LHCN-M2 (cell line): ENCODE measurements around the gene PI4K2B. TPM values are rescaled to one million over a fixed set of nuclear protein-coding genes. Genes with fewer than 3 reads are reported as not detected.
"Not testable (repeated sequence)": the region's sequence is repeated elsewhere in the genome, so short reads cannot be mapped to it uniquely, and the experiment has no call there.

Experiments
- DNase-seq: peaks from one replicate; pipeline ENCODE4 v3.0.0-alpha.2; 2012; ENCODE audit warnings: low read depth
- total RNA-seq: library from RNA; depleted of rRNA; stranded (reverse); fragments of >200 nt; gene quantifications from 2 replicates; pipeline ENCODE4 v1.2.3, GENCODE V29; 2014; rRNA removed

PI4K2B gene
- total RNA-seq, 1 experiment from 2014 or later, result 44.3 TPM

DNA sequence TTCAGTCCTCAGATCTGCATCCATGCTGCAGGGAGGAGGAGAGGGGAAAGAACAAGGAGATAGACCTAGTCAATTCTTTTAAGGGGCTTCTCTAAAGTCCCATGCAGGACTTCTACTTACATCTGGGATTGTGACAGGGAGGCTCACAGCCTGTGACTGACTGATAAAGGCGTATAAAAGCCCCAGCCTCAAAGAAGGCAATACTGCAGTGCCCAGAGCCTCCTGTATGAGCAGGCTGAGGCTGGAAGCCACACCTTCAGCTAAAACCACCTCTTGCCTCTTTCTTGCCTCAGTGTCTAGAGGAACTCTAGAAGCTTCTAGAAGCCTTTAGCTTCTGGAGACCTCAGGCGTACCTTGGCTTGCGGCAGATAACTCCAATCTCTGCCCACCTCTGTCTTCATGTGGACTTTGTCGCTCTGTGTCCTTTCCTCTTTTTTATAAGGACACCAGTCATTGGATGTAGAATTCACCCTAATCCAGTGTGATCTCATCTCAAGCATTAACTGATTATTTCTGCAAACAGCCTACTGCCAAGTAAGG, 72.8 kb downstream of the PI4K2B start:
- no peak for DNase-seq

DNA sequence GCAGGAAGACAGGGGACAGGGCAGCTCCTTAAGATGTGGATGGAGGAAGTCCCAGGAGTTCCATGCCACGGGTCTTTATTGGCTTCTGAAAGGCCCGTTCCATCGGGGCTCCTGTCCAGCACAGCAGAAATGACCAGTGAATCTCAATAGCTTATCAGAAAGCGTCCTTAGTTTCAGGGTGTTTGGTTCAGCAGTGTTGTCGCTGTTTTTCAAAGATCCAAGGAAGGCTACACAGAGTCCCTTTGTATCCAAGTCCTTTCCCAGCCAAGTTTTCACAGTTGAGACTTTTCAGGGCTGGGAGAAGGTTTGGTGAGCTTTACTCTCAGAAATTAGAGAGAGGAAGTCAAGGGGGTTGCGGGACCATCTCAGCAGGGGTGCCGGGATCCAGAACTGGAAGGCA, 73.8 kb downstream of the PI4K2B start:
- no peak for DNase-seq

DNA sequence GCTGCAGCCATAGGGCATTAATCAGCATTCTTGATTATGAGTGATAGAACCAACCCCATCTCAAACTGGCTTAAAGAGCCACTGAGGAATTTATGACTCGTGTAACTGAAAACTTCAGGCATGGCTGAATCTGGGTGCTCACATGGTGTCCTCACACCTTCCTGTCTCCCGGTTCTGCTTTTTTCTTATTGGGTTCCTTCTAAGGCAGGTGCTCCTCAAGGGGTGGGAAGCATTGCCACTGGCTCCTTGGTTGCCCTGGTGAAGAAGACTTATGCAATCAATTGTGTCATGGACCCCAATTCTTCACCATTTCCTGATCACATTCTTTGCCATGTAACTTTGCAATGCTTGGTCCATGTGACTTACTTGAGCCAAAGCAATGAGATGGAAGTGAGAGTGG, 74.5 kb downstream of the PI4K2B start:
- no peak for DNase-seq

DNA sequence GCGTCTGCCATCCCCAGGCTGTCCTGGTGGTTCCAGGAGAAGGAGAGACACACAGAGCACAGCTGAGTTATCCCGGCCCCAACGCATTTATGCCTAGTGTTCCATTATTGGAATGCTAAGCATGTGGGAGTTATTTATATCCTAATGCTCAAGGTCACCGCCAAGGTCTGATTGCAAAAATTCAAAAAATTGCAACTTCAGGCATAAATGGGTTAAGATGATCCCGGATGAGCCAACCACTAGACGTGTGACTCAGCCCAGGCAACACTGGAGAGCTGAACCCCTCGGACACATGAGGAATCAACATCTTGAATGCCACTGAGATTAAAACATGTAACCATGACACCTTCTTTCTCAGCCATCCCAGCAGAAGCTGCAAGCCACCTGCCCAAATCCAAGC, 74.9 kb downstream of the PI4K2B start:
- peak; percentile 51 for DNase-seq

DNA sequence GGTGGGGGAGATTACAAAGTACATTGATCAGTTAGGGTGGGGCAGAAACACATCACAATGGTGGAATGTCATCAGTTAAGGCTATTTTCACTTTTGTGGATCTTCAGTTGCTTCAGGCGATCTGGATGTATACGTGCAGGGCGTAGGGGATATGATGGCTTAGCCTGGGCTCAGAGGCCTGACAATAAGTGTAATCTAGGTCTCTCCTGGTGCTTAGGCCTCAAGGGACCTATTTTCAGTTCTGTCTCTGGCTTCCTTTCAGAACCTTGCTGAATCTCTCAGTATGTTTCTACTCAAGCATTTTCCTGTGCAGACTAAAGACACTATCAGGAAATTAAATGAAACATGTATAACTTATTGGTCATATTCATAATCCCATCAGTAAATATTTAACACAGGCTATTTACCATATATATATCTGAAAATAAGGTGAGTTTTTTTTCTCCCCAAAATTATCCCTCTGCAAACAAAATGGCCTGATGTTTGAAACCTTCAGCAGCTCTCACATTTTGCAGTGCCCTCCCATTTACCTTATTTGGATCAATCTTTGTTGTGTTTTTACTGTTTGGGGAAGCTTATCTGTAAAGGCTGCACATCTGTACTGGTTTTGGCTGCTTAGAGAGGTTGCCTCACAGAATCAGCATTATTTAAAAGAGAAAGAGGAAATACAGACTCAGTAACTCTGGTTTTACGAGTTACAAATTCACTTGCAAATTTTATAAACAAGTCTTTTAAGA, 76.4 kb downstream of the PI4K2B start:
- no peak for DNase-seq

DNA sequence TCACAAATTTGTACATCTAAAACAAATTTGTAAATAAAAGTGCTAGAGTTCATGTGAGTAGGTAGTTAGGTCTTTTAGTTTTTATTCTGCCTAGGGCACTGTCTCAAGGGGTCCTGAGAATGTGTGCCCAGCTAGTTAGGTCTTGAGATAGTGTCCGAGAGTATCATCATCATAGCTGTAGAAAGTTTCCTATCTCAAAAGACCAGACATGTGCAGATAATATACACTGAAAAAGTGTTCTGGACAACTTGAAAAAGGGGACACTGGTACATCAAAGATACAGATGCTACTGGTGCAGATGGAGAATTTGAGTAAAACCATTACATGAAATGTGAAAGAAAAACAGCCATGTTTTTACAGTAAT, 77.0 kb downstream of the PI4K2B start:
- DNase-seq, result no peak

DNA sequence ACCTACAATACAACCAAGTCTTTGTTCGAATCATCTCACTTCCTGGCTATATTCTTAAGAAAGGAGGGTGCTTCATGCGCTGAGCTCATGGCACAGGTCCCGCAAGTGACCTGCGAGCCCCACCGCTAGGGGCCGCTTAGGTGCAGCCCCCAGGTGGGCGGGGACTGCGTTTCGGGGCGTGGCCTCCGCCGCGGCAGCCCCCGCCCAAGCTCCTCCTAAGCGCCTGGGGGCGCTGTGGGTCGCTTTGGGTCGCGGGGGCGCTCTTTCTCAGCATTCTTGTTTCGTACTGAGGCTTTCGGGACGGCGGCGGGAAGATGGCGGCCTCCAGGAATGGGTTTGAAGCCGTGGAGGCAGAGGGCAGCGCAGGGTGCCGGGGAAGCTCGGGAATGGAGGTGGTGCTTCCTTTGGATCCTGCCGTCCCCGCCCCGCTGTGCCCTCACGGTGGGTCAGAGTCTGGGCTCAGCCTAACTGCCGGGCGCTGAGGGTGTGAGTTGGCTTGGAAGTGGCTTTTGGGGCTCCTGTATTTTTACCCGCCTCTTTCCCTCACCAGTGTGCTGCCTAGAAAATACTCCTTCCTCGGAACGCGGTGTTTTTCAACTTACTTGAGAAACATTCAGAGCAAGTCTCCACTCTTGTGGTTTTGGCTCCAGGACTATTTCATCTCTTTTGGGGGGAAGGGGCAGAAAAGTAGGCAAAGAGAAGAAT, 78.8 kb downstream of the PI4K2B start, which contains the start of gene ZCCHC4:
ZCCHC4 (plus strand) TSS at position 279 of the 705 bp plus-strand sequence; CDS start at position 315, 36 bp downstream.
- peak; percentile 87 for DNase-seq

DNA sequence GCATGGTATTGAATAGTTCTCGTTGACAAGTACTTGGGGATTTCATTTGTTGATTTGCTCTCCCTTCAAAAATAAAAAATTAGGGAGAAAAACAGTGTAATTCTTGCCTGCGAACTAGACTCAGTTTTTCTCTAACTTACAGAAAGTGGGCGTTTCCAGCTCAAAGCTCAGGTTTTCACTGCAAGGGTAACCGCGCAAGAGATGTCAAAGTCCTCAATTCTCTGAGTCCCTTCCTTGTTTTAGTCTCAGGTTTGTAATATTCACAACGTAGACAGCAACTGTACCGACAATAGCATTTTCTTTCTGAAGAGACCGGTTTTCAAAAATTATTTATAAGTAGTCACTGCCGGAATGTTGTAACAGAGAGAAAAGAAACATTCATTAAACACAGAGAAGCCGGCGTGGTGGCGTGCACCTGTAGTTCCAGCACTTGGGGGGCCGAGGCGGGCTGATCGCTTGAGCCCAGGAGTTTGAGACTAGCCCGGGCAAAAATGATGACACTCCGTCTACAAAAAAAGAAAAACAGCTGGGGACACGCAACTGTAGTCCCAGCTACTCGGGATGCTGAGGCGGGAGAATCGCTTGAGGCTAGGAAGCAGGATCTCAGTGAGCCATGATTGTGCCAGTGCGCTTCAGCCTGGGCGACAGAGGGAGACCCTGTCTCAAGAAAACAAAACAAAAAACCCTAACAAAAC, 79.5 kb downstream of the PI4K2B start:
- peak; percentile 13 for DNase-seq

DNA sequence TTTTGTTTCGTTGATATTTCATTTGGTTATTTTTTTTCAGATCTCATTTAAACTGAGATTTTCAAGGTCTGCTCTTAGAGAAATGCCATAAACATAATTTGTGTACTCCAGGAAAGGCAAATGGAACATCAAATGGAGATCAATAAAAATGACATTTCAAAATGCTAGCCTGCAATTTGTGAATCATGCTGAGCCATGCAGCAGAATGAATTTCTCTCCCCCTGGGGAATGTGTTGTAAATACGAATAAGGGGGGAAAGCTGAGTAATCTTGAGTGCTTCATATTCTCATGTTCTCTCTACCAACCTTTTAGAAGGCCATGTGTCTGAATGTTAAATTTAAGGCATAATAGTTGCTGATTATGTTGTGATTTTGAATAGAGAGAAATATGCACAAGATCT, 86.5 kb downstream of the PI4K2B start:
- peak; percentile 83 for DNase-seq

DNA sequence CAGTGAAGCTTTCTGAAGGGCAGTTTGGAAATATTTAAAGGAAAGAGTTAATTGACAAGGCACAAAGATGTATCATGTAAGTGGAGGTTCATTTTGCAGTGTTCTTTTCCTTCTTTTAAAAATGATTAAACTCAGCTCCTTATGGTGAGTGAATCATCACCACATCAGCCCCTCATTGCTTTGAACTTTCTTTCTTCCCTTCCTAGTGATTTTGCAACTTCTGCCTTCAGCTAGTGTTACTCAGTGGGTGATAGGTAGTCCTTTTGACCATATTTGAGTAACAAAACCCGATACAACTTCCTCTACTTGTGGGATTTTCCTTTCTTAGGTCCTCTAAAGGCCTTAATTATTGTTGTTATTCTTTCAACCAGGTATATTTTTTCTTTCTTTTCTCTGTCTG, 86.9 kb downstream of the PI4K2B start:
- peak; percentile 92 for DNase-seq

DNA sequence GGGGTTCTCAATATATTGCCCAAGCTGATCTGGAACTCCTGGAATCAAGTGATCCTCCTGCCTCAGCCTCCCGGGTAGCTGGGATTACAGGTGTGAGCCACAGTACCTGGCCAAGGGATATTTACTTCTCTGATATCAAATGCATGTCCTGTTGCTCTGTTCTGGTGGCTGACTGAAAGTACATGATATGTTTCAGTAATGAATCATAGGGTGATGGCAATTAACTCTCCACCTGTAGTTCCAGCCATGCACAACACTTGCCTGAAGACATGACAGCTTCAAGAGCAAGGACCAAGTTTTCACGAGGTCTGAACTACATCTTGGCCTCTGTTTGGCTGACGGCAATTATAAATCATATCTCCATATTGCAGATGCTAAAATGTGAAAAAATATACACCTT, 87.9 kb downstream of the PI4K2B start:
- DNase-seq, result no peak

DNA sequence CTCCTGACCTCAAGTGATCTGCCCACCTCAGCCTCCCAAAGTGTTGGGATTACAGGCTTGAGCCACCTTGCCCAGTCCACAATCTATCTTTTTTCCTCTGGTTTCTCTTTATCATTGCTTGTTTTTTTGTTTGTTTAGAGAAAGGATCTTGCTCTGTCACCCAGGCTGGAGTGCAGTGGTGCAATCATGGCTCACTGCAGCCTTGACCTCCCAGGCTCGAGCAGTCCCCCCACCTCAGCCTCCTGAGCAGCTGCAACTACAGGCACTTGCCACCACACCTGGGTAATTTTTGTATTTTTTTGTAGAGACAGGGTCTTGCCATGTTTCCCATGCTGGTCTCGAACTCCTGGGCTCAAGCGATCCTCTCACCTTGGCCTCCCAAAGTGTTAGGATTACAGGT, 94.6 kb downstream of the PI4K2B start:
- DNase-seq, result not testable (repeated sequence)

Other genes with a start within 250 kb of the PI4K2B start
- gene LGI2, start 203.1 kb upstream of the PI4K2B start, total RNA-seq, result not detected in 2 replicates
- gene SEPSECS, start 73.6 kb upstream of the PI4K2B start, total RNA-seq, result 5.2 and 5.6 TPM in 2 replicates
- gene ZCCHC4, start 78.7 kb downstream of the PI4K2B start, total RNA-seq, result 14.8 and 16.9 TPM in 2 replicates
- 29.4 and 30.8 TPM in 2 replicates for gene ANAPC4, start 143.2 kb downstream of the PI4K2B start, total RNA-seq